ENCODE measurements around the gene C2orf49.

C2orf49 gene

GRCh38 chr2:105384861-105385260 is 47.5 kb downstream of the C2orf49 start:
- Histone ChIP-seq H3K27me3 (replicated peaks; ENCODE audit: insufficient read depth, low read length) (no peaks in the 10 kb centered on the region), H3K9me3 (replicated peaks; ENCODE audit: insufficient read depth, low read length) (no peaks in the 10 kb centered on the region), H3K4me1 (ENCODE audit: low read length) (peaks cover 35% of the 10 kb centered on the region), H4K20me1 (ENCODE audit: insufficient read depth, low read length) (no peaks in the 10 kb centered on the region), H3K27ac (ENCODE audit: low read length) (peak overlapping the region; percentile 69; the same call in 1 of the 2 replicates), H3K4me3 (ENCODE audit: low read length) (no peak overlapping the region), H3F3A (ENCODE audit: insufficient read depth, low read length) (peaks cover 10% of the 10 kb centered on the region), H3K9me2 (replicated peaks; ENCODE audit: insufficient read depth, low read length) (no peaks in the 10 kb centered on the region), H3K9ac (ENCODE audit: low read length) (0 out of 2 replicates have a peak overlapping the region, but pooled peaks have one; percentile 4), H3K79me2 (ENCODE audit: low read length) (no peaks in the 10 kb centered on the region), H2AFZ (ENCODE audit: low read length) (peak overlapping the region; percentile 43; the same call in 1 of the 2 replicates), H3K4me2 (ENCODE audit: low read depth, low read length) (peak overlapping the region; percentile 75), H3K36me3 (replicated peaks; ENCODE audit: insufficient read depth, low read length) (no peaks in the 10 kb centered on the region)
- DNase-seq, result peak; percentile 92
- no peak for TF ChIP-seq EZH2phosphoT487 (IDR thresholded peaks at IDR 0.05; ENCODE audit: low read length)
- TF ChIP-seq, protein P1, sequence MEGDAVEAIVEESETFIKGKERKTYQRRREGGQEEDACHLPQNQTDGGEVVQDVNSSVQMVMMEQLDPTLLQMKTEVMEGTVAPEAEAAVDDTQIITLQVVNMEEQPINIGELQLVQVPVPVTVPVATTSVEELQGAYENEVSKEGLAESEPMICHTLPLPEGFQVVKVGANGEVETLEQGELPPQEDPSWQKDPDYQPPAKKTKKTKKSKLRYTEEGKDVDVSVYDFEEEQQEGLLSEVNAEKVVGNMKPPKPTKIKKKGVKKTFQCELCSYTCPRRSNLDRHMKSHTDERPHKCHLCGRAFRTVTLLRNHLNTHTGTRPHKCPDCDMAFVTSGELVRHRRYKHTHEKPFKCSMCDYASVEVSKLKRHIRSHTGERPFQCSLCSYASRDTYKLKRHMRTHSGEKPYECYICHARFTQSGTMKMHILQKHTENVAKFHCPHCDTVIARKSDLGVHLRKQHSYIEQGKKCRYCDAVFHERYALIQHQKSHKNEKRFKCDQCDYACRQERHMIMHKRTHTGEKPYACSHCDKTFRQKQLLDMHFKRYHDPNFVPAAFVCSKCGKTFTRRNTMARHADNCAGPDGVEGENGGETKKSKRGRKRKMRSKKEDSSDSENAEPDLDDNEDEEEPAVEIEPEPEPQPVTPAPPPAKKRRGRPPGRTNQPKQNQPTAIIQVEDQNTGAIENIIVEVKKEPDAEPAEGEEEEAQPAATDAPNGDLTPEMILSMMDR (IDR thresholded peaks at IDR 0.05; ENCODE audit: low read length), result no peak
- TF ChIP-seq EZH2 (optimal IDR thresholded peaks at IDR 0.05; ENCODE audit: low read depth, low read length), result no peak

- H3F3A ChIP-seq (ENCODE audit: insufficient read depth, low read length), result peaks cover 10% of the 10 kb centered on the region
- TF ChIP-seq, protein P1 (IDR thresholded peaks at IDR 0.05; ENCODE audit: low read length), result no peak
- TF ChIP-seq EZH2phosphoT487 (IDR thresholded peaks at IDR 0.05; ENCODE audit: low read length) (no peak), EZH2 (optimal IDR thresholded peaks at IDR 0.05; ENCODE audit: low read depth, low read length) (no peak)
- no peak overlapping the region for H3K9ac ChIP-seq (ENCODE audit: low read length)
- H3K4me3 ChIP-seq (ENCODE audit: low read length), result no peak overlapping the region
- no peak for DNase-seq
- peak overlapping the region; percentile 69; the same call in 1 of the 2 replicates for H3K27ac ChIP-seq (ENCODE audit: low read length)
- H2AFZ ChIP-seq (ENCODE audit: low read length), result no peak overlapping the region
- H4K20me1 ChIP-seq (ENCODE audit: insufficient read depth, low read length), result no peaks in the 10 kb centered on the region
- H3K4me2 ChIP-seq (ENCODE audit: low read depth, low read length), result no peak overlapping the region; the same call in 1 of the 2 replicates
- H3K9me3 ChIP-seq (replicated peaks; ENCODE audit: insufficient read depth, low read length), result no peaks in the 10 kb centered on the region
- no peaks in the 10 kb centered on the region for H3K9me2 ChIP-seq (replicated peaks; ENCODE audit: insufficient read depth, low read length)
- no peaks in the 10 kb centered on the region for H3K27me3 ChIP-seq (replicated peaks; ENCODE audit: insufficient read depth, low read length)
- H3K36me3 ChIP-seq (replicated peaks; ENCODE audit: insufficient read depth, low read length), result no peaks in the 10 kb centered on the region
- no peaks in the 10 kb centered on the region for H3K79me2 ChIP-seq (ENCODE audit: low read length)
- peaks cover 35% of the 10 kb centered on the region for H3K4me1 ChIP-seq (ENCODE audit: low read length)
Measured at GRCh38 chr2:105385731-105386540, 48.6 kb downstream of the C2orf49 start.

DNA sequence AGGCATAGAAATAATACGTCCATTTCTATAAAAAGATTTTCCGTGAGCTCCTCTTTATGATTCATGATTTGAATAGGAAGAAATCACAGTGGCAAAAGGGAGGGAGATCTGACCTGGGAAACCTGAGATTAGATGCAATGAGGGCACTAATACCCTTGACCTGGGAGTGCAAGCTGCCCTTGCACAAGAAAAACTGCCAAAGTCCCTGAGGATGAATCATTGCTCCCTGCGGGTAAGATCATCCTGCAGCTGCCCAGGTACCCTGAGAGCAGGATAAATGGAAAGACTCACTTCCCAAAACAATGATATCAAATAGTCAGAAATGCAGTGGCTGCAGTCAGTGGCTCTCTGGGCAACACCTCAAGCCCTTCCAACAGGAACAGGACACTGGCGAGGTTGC is 49.9 kb downstream of the C2orf49 start:
- no peak for DNase-seq
- no peak overlapping the region for H3K4me2 ChIP-seq (ENCODE audit: low read depth, low read length)
- no peak overlapping the region for H3K9ac ChIP-seq (ENCODE audit: low read length)
- H3F3A ChIP-seq (ENCODE audit: insufficient read depth, low read length), result peaks cover 10% of the 10 kb centered on the region
- H3K27ac ChIP-seq (ENCODE audit: low read length), result no peak overlapping the region
- no peaks in the 10 kb centered on the region for H3K79me2 ChIP-seq (ENCODE audit: low read length)
- H3K9me3 ChIP-seq (replicated peaks; ENCODE audit: insufficient read depth, low read length), result no peaks in the 10 kb centered on the region
- H3K27me3 ChIP-seq (replicated peaks; ENCODE audit: insufficient read depth, low read length), result no peaks in the 10 kb centered on the region
- no peak overlapping the region for H3K4me3 ChIP-seq (ENCODE audit: low read length)
- no peaks in the 10 kb centered on the region for H3K9me2 ChIP-seq (replicated peaks; ENCODE audit: insufficient read depth, low read length)
- H3K4me1 ChIP-seq (ENCODE audit: low read length), result peaks cover 33% of the 10 kb centered on the region
- H4K20me1 ChIP-seq (ENCODE audit: insufficient read depth, low read length), result no peaks in the 10 kb centered on the region
- no peak overlapping the region for H2AFZ ChIP-seq (ENCODE audit: low read length)
- TF ChIP-seq EZH2 (optimal IDR thresholded peaks at IDR 0.05; ENCODE audit: low read depth, low read length) (no peak), EZH2phosphoT487 (IDR thresholded peaks at IDR 0.05; ENCODE audit: low read length) (no peak)
- TF ChIP-seq, protein P1 (IDR thresholded peaks at IDR 0.05; ENCODE audit: low read length), result no peak
- no peaks in the 10 kb centered on the region for H3K36me3 ChIP-seq (replicated peaks; ENCODE audit: insufficient read depth, low read length)

All from MM.1S (cell line).